Panc1 (cell line): Measurements from ENCODE around the gene NPAS4.
"Not testable (repeated sequence)": the region's sequence is repeated elsewhere in the genome, so short reads cannot be mapped to it uniquely, and the experiment has no call there.

ENCODE experiments used
- POLR2AphosphoS5 ChIP-seq: IDR thresholded peaks from 2 replicates; pipeline ENCODE4 v1.6.1; 2012; ENCODE audit warnings: mild to moderate bottlenecking, low read depth, low read length, moderate library complexity
- TF ChIP-seq, protein P1 (sequence below): fragments of 450-650 bp; IDR thresholded peaks from 2 replicates; pipeline ENCODE4 v1.5.1; 2017; ENCODE audit warnings: mild to moderate bottlenecking

DNA sequence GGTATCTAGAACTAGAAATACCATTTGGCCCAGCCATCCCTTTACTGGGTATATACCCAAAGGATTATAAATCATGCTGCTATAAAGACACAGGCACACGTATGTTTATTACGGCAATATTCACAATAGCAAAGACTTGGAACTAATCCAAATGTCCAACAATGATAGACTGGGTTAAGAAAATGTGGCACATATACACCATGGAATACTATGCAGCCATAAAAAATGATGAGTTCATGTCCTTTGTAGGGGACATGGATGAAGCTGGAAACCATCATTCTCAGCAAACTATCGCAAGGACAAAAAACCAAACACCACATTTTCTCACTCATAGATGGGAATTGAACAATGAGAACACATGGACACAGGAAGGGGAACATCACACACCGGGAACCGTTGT lies 43.3 kb downstream of the NPAS4 start:
- TF ChIP-seq, protein P1, sequence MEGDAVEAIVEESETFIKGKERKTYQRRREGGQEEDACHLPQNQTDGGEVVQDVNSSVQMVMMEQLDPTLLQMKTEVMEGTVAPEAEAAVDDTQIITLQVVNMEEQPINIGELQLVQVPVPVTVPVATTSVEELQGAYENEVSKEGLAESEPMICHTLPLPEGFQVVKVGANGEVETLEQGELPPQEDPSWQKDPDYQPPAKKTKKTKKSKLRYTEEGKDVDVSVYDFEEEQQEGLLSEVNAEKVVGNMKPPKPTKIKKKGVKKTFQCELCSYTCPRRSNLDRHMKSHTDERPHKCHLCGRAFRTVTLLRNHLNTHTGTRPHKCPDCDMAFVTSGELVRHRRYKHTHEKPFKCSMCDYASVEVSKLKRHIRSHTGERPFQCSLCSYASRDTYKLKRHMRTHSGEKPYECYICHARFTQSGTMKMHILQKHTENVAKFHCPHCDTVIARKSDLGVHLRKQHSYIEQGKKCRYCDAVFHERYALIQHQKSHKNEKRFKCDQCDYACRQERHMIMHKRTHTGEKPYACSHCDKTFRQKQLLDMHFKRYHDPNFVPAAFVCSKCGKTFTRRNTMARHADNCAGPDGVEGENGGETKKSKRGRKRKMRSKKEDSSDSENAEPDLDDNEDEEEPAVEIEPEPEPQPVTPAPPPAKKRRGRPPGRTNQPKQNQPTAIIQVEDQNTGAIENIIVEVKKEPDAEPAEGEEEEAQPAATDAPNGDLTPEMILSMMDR, result not testable (repeated sequence)
- not testable (repeated sequence) for TF ChIP-seq POLR2AphosphoS5
